ENCODE data around the gene GPR137B.

- TF ChIP-seq CTCF (conservative IDR thresholded peaks at IDR 0.05; ENCODE audit: low read depth, low read length), result no peak
- TF ChIP-seq EZH2 (IDR thresholded peaks at IDR 0.05; ENCODE audit: borderline replicate concordance, low read depth, low read length, poor library complexity, severe bottlenecking), result no peak
Measured at GRCh38 chr1:236163463-236164153, 21.3 kb downstream of the GPR137B start.

Data from A673 (cell line).